Measurements from ENCODE around the gene TROAP. TPM values are rescaled to one million over a fixed set of nuclear protein-coding genes. Genes with fewer than 3 reads are reported as not detected.

The TROAP gene
- total RNA-seq, 4 donors from 2014 or later: 4.0 to 14.6 (median 5.9) TPM

- H3K4me1 ChIP-seq: peaks cover 53% of the 10 kb centered on the region
- H3K9me3 ChIP-seq: no peaks in the 10 kb centered on the region
- peaks cover 70% of the 10 kb centered on the region for H3K27me3 ChIP-seq
- 1% methylated on average over 56 of the region's 61 CpGs for WGBS
- TF ChIP-seq CTCF (IDR thresholded peaks at IDR 0.05) (no peak), EP300 (IDR thresholded peaks at IDR 0.05) (no peak), POLR2A (IDR thresholded peaks at IDR 0.05) (no peak), POLR2AphosphoS5 (IDR thresholded peaks at IDR 0.05) (no peak)
- DNase-seq (ENCODE audit: low spot score in 2 of 2): peak; percentile 64 to 74
- H3K27ac ChIP-seq: no peak overlapping the region
- peak overlapping the region; percentile 51 for H3K4me3 ChIP-seq
- H3K36me3 ChIP-seq: no peaks in the 10 kb centered on the region
Measured at GRCh38 chr12:49345825-49346658, 23.0 kb downstream of the TROAP start.

- TF ChIP-seq CTCF (IDR thresholded peaks at IDR 0.05): no peak
- TF ChIP-seq POLR2AphosphoS5 (IDR thresholded peaks at IDR 0.05): no peak
- no peak for TF ChIP-seq POLR2A (IDR thresholded peaks at IDR 0.05)
- no peak for TF ChIP-seq EP300 (IDR thresholded peaks at IDR 0.05)
- Histone ChIP-seq H3K4me1 (peaks cover 53% of the 10 kb centered on the region), H3K9me3 (no peaks in the 10 kb centered on the region), H3K27me3 (peaks cover 76% of the 10 kb centered on the region), H3K36me3 (no peaks in the 10 kb centered on the region), H3K4me3 (peak within 1 kb of the TSS; percentile 51), H3K27ac (no peak within 1 kb of the TSS)
- DNase-seq (ENCODE audit: low spot score in 2 of 2): peak in 1 of 2 donors; percentile 62
- 0% methylated on average over 15 of the region's 47 CpGs for WGBS
Measured at GRCh38 chr12:49346659-49347310, 23.7 kb downstream of the TROAP start, which contains the start of gene DNAJC22. Gene DNAJC22, plus strand, starts transcription at chr12:49346888. Its CDS starts 1,985 bp downstream, at chr12:49348873.

- peaks cover 45% of the 10 kb centered on the region for H3K4me1 ChIP-seq
- TF ChIP-seq CTCF (IDR thresholded peaks at IDR 0.05) (peak; percentile 76 to 97), POLR2A (IDR thresholded peaks at IDR 0.05) (no peak), POLR2AphosphoS5 (IDR thresholded peaks at IDR 0.05) (no peak), EP300 (IDR thresholded peaks at IDR 0.05) (no peak)
- no peak overlapping the region for H3K27ac ChIP-seq
Measured at GRCh38 chr12:49347311-49348193, 24.5 kb downstream of the TROAP start.

GRCh38 chr12:49348781-49349180 is 25.7 kb downstream of the TROAP start:
- Histone ChIP-seq H3K4me3 (no peak overlapping the region), H3K36me3 (no peaks in the 10 kb centered on the region), H3K4me1 (peaks cover 36% of the 10 kb centered on the region), H3K27ac (no peak overlapping the region), H3K27me3 (peaks cover 65% of the 10 kb centered on the region), H3K9me3 (no peaks in the 10 kb centered on the region)
- no peak for TF ChIP-seq CTCF (IDR thresholded peaks at IDR 0.05)
- no peak for TF ChIP-seq EP300 (IDR thresholded peaks at IDR 0.05)
- TF ChIP-seq POLR2A (IDR thresholded peaks at IDR 0.05): no peak
- TF ChIP-seq POLR2AphosphoS5 (IDR thresholded peaks at IDR 0.05): no peak
- peak in 1 of 2 donors; percentile 55 for DNase-seq (ENCODE audit: low spot score in 2 of 2)
- 94% methylated on average over 5 of the region's 5 CpGs for WGBS

More at GRCh38 chr12:49347311-49348193, 24.5 kb downstream of the TROAP start:
- peak overlapping the region; percentile 51 for H3K4me3 ChIP-seq
- peaks cover 73% of the 10 kb centered on the region for H3K27me3 ChIP-seq
- H3K9me3 ChIP-seq: no peaks in the 10 kb centered on the region
- no peaks in the 10 kb centered on the region for H3K36me3 ChIP-seq
- 15% methylated on average over 18 of the region's 37 CpGs for WGBS
- DNase-seq (ENCODE audit: low spot score in 2 of 2): peak; percentile 80 to 86

Measured in suprapubic skin (tissue), 4 donors.